Activated naive CD4-positive, alpha-beta T cell treated with anti-CD3 and anti-CD28 coated beads, Interleukin-2, amount 50 U/mL, for 16 hours (primary cell): ENCODE data around the gene FAM193B.

Source experiments
- DNase-seq: peaks from one replicate; pipeline ENCODE4 v3.0.0-alpha.2; 2020

FAM193B gene

GRCh38 chr5:177512736-177513380, 41.5 kb downstream of the FAM193B start:
- DNase-seq, result no peak

GRCh38 chr5:177511796-177512675, 42.3 kb downstream of the FAM193B start:
- no peak for DNase-seq

- no peak for DNase-seq
These were observed 43.2 kb downstream of the FAM193B start for GRCh38 chr5:177511181-177511580.

GRCh38 chr5:177510567-177511053, 43.8 kb downstream of the FAM193B start:
- DNase-seq, result no peak

GRCh38 chr5:177509991-177510566, 44.3 kb downstream of the FAM193B start:
- no peak for DNase-seq

GRCh38 chr5:177509381-177509951, 44.9 kb downstream of the FAM193B start, which contains the start of gene DOK3:
Gene DOK3, minus strand, starts transcription at chr5:177509826. Its CDS starts 286 bp downstream, at chr5:177509540.
- no peak for DNase-seq

GRCh38 chr5:177508837-177509236, 45.5 kb downstream of the FAM193B start:
- DNase-seq, result no peak

- no peak for DNase-seq
These were observed 46.1 kb downstream of the FAM193B start for GRCh38 chr5:177508221-177508611.

- DNase-seq, result no peak
These were observed 46.7 kb downstream of the FAM193B start for GRCh38 chr5:177507596-177508220.

GRCh38 chr5:177507165-177507564, 47.2 kb downstream of the FAM193B start:
- no peak for DNase-seq

- no peak for DNase-seq
These were observed 49.3 kb downstream of the FAM193B start for GRCh38 chr5:177505075-177505474.

GRCh38 chr5:177504086-177505056, 50.0 kb downstream of the FAM193B start:
- DNase-seq, result no peak

GRCh38 chr5:177503351-177504085, 50.8 kb downstream of the FAM193B start:
- DNase-seq, result no peak

- no peak for DNase-seq
These were observed 51.5 kb downstream of the FAM193B start for GRCh38 chr5:177502886-177503285.

- no peak for DNase-seq
These were observed 52.3 kb downstream of the FAM193B start for GRCh38 chr5:177501874-177502678.

- DNase-seq, result peak; percentile 86
These were observed 53.5 kb downstream of the FAM193B start for GRCh38 chr5:177500685-177501522.

- no peak for DNase-seq
These were observed 54.5 kb downstream of the FAM193B start for GRCh38 chr5:177499842-177500241.

- DNase-seq, result no peak
These were observed 56.2 kb downstream of the FAM193B start for GRCh38 chr5:177498013-177498787.
